Right lobe of liver (tissue), 4 donors: ENCODE results near the gene RAB11B.

Experiments
- POLR2A ChIP-seq: fragments of 450-650 bp; IDR thresholded peaks from one replicate; pipeline ENCODE4 v1.6.1; 2017; ENCODE audit warnings: antibody characterized with exemption, mild to moderate bottlenecking
- TF ChIP-seq, protein P1 (sequence below), 4 donors: fragments of 200-600 bp in 3 of 4; fragments of 450-650 bp in 1 of 4; IDR thresholded peaks; one replicate each; pipeline versions ENCODE4 v1.5.1 to v1.8.0; 2016 to 2022; ENCODE audit warnings: antibody characterized with exemption in 4 of 4, mild to moderate bottlenecking in 2 of 4
- donor health status: DM: no; HTN: no; CAD: no.
- donor health status: DM: no; HTN: no; CAD: no.
- donor health status: DM: no; HTN: yes; CAD: no.

DNA sequence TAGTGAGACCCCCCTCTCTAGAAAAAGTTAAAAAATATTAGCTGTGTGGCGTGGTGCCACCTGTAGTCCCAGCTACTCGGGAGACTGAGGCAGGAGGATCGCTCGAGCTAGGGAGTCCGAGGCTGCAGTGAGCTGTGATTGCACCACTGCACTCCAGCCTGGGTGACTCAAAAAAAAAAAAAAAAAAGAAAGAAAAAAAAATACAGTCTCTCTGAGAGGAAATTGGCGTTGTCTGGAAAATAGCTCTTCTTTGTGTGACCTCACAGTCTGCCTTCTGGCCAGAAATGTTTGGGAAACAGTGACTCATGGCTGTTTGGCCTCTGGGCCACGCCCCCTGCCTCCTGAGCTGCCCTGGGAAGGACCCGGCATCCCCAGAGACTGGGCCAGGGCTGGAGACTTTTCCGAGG lies 33.7 kb downstream of the RAB11B start:
- TF ChIP-seq, protein P1, sequence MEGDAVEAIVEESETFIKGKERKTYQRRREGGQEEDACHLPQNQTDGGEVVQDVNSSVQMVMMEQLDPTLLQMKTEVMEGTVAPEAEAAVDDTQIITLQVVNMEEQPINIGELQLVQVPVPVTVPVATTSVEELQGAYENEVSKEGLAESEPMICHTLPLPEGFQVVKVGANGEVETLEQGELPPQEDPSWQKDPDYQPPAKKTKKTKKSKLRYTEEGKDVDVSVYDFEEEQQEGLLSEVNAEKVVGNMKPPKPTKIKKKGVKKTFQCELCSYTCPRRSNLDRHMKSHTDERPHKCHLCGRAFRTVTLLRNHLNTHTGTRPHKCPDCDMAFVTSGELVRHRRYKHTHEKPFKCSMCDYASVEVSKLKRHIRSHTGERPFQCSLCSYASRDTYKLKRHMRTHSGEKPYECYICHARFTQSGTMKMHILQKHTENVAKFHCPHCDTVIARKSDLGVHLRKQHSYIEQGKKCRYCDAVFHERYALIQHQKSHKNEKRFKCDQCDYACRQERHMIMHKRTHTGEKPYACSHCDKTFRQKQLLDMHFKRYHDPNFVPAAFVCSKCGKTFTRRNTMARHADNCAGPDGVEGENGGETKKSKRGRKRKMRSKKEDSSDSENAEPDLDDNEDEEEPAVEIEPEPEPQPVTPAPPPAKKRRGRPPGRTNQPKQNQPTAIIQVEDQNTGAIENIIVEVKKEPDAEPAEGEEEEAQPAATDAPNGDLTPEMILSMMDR (IDR thresholded peaks at IDR 0.05), result no peak
- TF ChIP-seq POLR2A, result no peak
